ENCODE measurements around the gene RGS19.

RGS19 gene

GRCh38 chr20:64035066-64035932 lies 44.0 kb downstream of the RGS19 start:
- Mint-ChIP-seq H3K27ac (no peak overlapping the region), H3K4me3 (no peak overlapping the region), H3K4me1 (peaks cover 45% of the 10 kb centered on the region), H3K9me3 (no peaks in the 10 kb centered on the region), H3K36me3 (ENCODE audit: low read depth) (peaks cover 28% of the 10 kb centered on the region), H3K27me3 (ENCODE audit: low read depth, poor library complexity) (peaks cover 40% of the 10 kb centered on the region)
- DNase-seq = no peak
- TF ChIP-seq CTCF (IDR thresholded peaks at IDR 0.05) = no peak

- peaks cover 27% of the 10 kb centered on the region for H3K27me3 Mint-ChIP-seq (ENCODE audit: low read depth, poor library complexity)
- H3K4me3 Mint-ChIP-seq = no peak overlapping the region
- H3K36me3 Mint-ChIP-seq (ENCODE audit: low read depth) = peaks cover 37% of the 10 kb centered on the region
- H3K9me3 Mint-ChIP-seq = no peaks in the 10 kb centered on the region
- H3K4me1 Mint-ChIP-seq = peaks cover 36% of the 10 kb centered on the region
- H3K27ac Mint-ChIP-seq = no peak overlapping the region
- DNase-seq = no peak
- TF ChIP-seq CTCF (IDR thresholded peaks at IDR 0.05) = no peak
These were observed 45.3 kb downstream of the RGS19 start for GRCh38 chr20:64033981-64034493.

- peaks cover 43% of the 10 kb centered on the region for H3K36me3 Mint-ChIP-seq (ENCODE audit: low read depth)
- H3K4me3 Mint-ChIP-seq = no peak overlapping the region
- no peak for DNase-seq
- no peak for TF ChIP-seq CTCF (IDR thresholded peaks at IDR 0.05)
- H3K27ac Mint-ChIP-seq = no peak overlapping the region
- H3K9me3 Mint-ChIP-seq = no peaks in the 10 kb centered on the region
- H3K27me3 Mint-ChIP-seq (ENCODE audit: low read depth, poor library complexity) = peaks cover 20% of the 10 kb centered on the region
- peaks cover 36% of the 10 kb centered on the region for H3K4me1 Mint-ChIP-seq
These were observed 46.4 kb downstream of the RGS19 start for GRCh38 chr20:64032706-64033624.

GRCh38 chr20:64031822-64032314 lies 47.5 kb downstream of the RGS19 start:
- peaks cover 28% of the 10 kb centered on the region for H3K4me1 Mint-ChIP-seq
- no peak overlapping the region for H3K4me3 Mint-ChIP-seq
- H3K9me3 Mint-ChIP-seq = no peaks in the 10 kb centered on the region

More at GRCh38 chr20:64031822-64032314, 47.5 kb downstream of the RGS19 start:
- Mint-ChIP-seq H3K36me3 (ENCODE audit: low read depth) (peaks cover 53% of the 10 kb centered on the region), H3K27ac (no peak overlapping the region), H3K27me3 (ENCODE audit: low read depth, poor library complexity) (peaks cover 11% of the 10 kb centered on the region)
- TF ChIP-seq CTCF (IDR thresholded peaks at IDR 0.05) = no peak
- DNase-seq = no peak

All from nephron progenitor cell (in vitro differentiated cells).